SK-N-SH (cell line): ENCODE measurements around the gene BSN.

Source experiments
- CTCF ChIP-seq: fragments of 200-600 bp; sonication (generic); IDR thresholded peaks from 2 replicates; pipeline ENCODE4 v1.6.1; 2017; ENCODE audit warnings: antibody characterized with exemption, mild to moderate bottlenecking, moderate library complexity
- EP300 ChIP-seq, 2 experiments: IDR thresholded peaks; 2 replicates each; pipeline versions ENCODE4 v1.4.0 to v1.6.1; 2012; ENCODE audit warnings: borderline replicate concordance in 1 of 2, low read depth in 1 of 2, low read length in 1 of 2
- EZH2phosphoT487 ChIP-seq: fragments of 200-600 bp; sonication (generic); IDR thresholded peaks from 2 replicates; pipeline ENCODE4 v1.6.1; 2017; ENCODE audit warnings: low read depth, mixed run types, mild to moderate bottlenecking, antibody characterized with exemption, moderate library complexity, borderline replicate concordance
- FOXM1 ChIP-seq: IDR thresholded peaks from 2 replicates; pipeline ENCODE4 v1.4.0; 2012; ENCODE audit warnings: low read depth, mild to moderate bottlenecking
- GABPA ChIP-seq: IDR thresholded peaks from 2 replicates; pipeline ENCODE4 v1.4.0; 2012; ENCODE audit warnings: low read depth, mild to moderate bottlenecking
- MAX ChIP-seq: IDR thresholded peaks from 2 replicates; pipeline ENCODE4 v1.4.0; 2012; ENCODE audit warnings: low read depth
- POLR2AphosphoS5 ChIP-seq: IDR thresholded peaks from 2 replicates; pipeline ENCODE4 v1.6.1; 2012; ENCODE audit warnings: low read depth, low read length
- RAD21 ChIP-seq: IDR thresholded peaks from 2 replicates; pipeline ENCODE4 v1.6.1; 2012; ENCODE audit warnings: mild to moderate bottlenecking, low read length
- REST ChIP-seq: IDR thresholded peaks from 2 replicates; pipeline ENCODE4 v1.6.1; 2012; ENCODE audit warnings: mild to moderate bottlenecking, low read depth, low read length, moderate library complexity
- SMC3 ChIP-seq: IDR thresholded peaks from 2 replicates; pipeline ENCODE4 v1.6.1; 2012; ENCODE audit warnings: low read depth, low read length, improper control_type of control experiment
- TCF12 ChIP-seq: IDR thresholded peaks from 2 replicates; pipeline ENCODE4 v1.4.0; 2012
- TEAD4 ChIP-seq: IDR thresholded peaks from 2 replicates; pipeline ENCODE4 v1.4.0; 2012; ENCODE audit warnings: mild to moderate bottlenecking, borderline replicate concordance; ENCODE audit not compliant: insufficient read depth
- USF1 ChIP-seq: IDR thresholded peaks from 2 replicates; pipeline ENCODE4 v1.4.0; 2012; ENCODE audit warnings: low read depth, borderline replicate concordance
- ZBTB33 ChIP-seq: IDR thresholded peaks from 2 replicates; pipeline ENCODE4 v1.4.0; 2012; ENCODE audit warnings: low read depth, borderline replicate concordance

GRCh38 chr3:49665822-49666519 lies 111.7 kb downstream of the BSN start:
- TF ChIP-seq EP300 (IDR thresholded peaks at IDR 0.05; ENCODE audit: borderline replicate concordance in 1 of 2, low read depth in 1 of 2, low read length in 1 of 2), result no peak
- TF ChIP-seq CTCF, result no peak
- no peak for TF ChIP-seq TEAD4
- no peak for TF ChIP-seq POLR2AphosphoS5
- TF ChIP-seq FOXM1, result no peak
- TF ChIP-seq TCF12, result no peak
- no peak for TF ChIP-seq GABPA
- TF ChIP-seq USF1, result no peak
- TF ChIP-seq REST, result no peak
- no peak for TF ChIP-seq SMC3
- TF ChIP-seq RAD21, result no peak
- no peak for TF ChIP-seq MAX
- TF ChIP-seq EZH2phosphoT487, result no peak
- TF ChIP-seq ZBTB33, result no peak
